HepG2 (cell line): ENCODE data around the gene SDC1. TPM values are rescaled to one million over a fixed set of nuclear protein-coding genes. Genes with fewer than 3 reads are reported as not detected.

Source experiments
- CCDC6 ChIP-seq: sonication (generic); formaldehyde crosslinking; IDR thresholded peaks from 2 replicates; pipeline ENCODE4 v1.8.1; 2022; ENCODE audit warnings: mild to moderate bottlenecking, missing genetic modification reagents, moderate library complexity
- ELF3 ChIP-seq: IDR thresholded peaks from 2 replicates; pipeline ENCODE4 v1.6.1; 2016; ENCODE audit warnings: missing genetic modification reagents, missing compliant biosample characterization
- KAT7 ChIP-seq: IDR thresholded peaks from 2 replicates; pipeline ENCODE4 v1.6.1; 2018; ENCODE audit warnings: borderline replicate concordance, missing compliant biosample characterization
- MAZ ChIP-seq, 2 experiments: sonication (generic) in 1 of 2; formaldehyde crosslinking in 1 of 2; IDR thresholded peaks; 2 replicates each; pipeline versions ENCODE4 v1.5.0 to v1.6.1; 2012 to 2020; ENCODE audit warnings: low read depth in 2 of 2, mild to moderate bottlenecking in 2 of 2, borderline replicate concordance in 1 of 2, improper control_type of control experiment in 1 of 2, low read length in 1 of 2, missing genetic modification reagents in 1 of 2, moderate library complexity in 1 of 2
- MEF2D ChIP-seq: sonication (generic); formaldehyde crosslinking; IDR thresholded peaks from 2 replicates; pipeline ENCODE4 v1.5.1; 2020; ENCODE audit warnings: mild to moderate bottlenecking, missing genetic modification reagents
- NFYB ChIP-seq: sonication (generic); formaldehyde crosslinking; IDR thresholded peaks from 2 replicates; pipeline ENCODE4 v1.4.0; 2020; ENCODE audit warnings: missing genetic modification reagents
- PRPF4 ChIP-seq: fragments of 200-400 bp; formaldehyde crosslinking; IDR thresholded peaks from 2 replicates; pipeline ENCODE4 v1.6.1; 2016; ENCODE audit warnings: low read length, low read depth; ENCODE audit not compliant: poor library complexity, severe bottlenecking
- RAD21 ChIP-seq: fragments of 450-650 bp; formaldehyde crosslinking; IDR thresholded peaks from 2 replicates; pipeline ENCODE4 v1.5.0; 2020; ENCODE audit warnings: mild to moderate bottlenecking
- REL ChIP-seq: sonication (generic); formaldehyde crosslinking; conservative IDR thresholded peaks from 2 replicates; pipeline ENCODE4 v1.8.0; 2022; ENCODE audit warnings: mild to moderate bottlenecking, missing genetic modification reagents, moderate library complexity
- SMC3 ChIP-seq: IDR thresholded peaks from 2 replicates; pipeline ENCODE4 v1.6.1; 2011; ENCODE audit warnings: low read length, improper control_type of control experiment
- SPEN ChIP-seq: sonication (generic); formaldehyde crosslinking; IDR thresholded peaks from 2 replicates; pipeline ENCODE4 v1.5.1; 2020; ENCODE audit warnings: low read depth, mild to moderate bottlenecking, missing genetic modification reagents
- STAG1 ChIP-seq: sonication (generic); formaldehyde crosslinking; IDR thresholded peaks from 2 replicates; pipeline ENCODE4 v1.4.0; 2020; ENCODE audit warnings: missing genetic modification reagents
- YY1 ChIP-seq: IDR thresholded peaks from 2 replicates; pipeline ENCODE4 v1.6.1; 2011; ENCODE audit warnings: low read length, low read depth, moderate library complexity, mild to moderate bottlenecking; ENCODE audit not compliant: insufficient read depth, insufficient replicate concordance
- ZC3H13 ChIP-seq: sonication (generic); formaldehyde crosslinking; IDR thresholded peaks from 2 replicates; pipeline ENCODE4 v1.8.1; 2023; ENCODE audit warnings: mild to moderate bottlenecking, missing genetic modification reagents, moderate library complexity
- ZFP91 ChIP-seq: sonication (generic); formaldehyde crosslinking; IDR thresholded peaks from 2 replicates; pipeline ENCODE4 v1.9.0; 2022; ENCODE audit warnings: missing genetic modification reagents, mild to moderate bottlenecking, borderline replicate concordance
- ZKSCAN8 ChIP-seq: IDR thresholded peaks from 2 replicates; pipeline ENCODE4 v1.6.1; 2016; ENCODE audit warnings: borderline replicate concordance, missing genetic modification reagents, missing compliant biosample characterization
- ZMYM2 ChIP-seq: sonication (generic); formaldehyde crosslinking; IDR thresholded peaks from 2 replicates; pipeline ENCODE4 v1.8.0; 2022; ENCODE audit warnings: mild to moderate bottlenecking, missing genetic modification reagents
- ZNF235 ChIP-seq: sonication (generic); formaldehyde crosslinking; IDR thresholded peaks from 2 replicates; pipeline ENCODE4 v1.8.1; 2023; ENCODE audit warnings: mild to moderate bottlenecking, missing genetic modification reagents, borderline replicate concordance
- ZNF430 ChIP-seq: sonication (generic); formaldehyde crosslinking; IDR thresholded peaks from 2 replicates; pipeline ENCODE4 v1.9.0; 2021; ENCODE audit warnings: mild to moderate bottlenecking, missing genetic modification reagents
- ZNF644 ChIP-seq: IDR thresholded peaks from 2 replicates; pipeline ENCODE4 v1.6.1; 2016; ENCODE audit warnings: low read depth
- ZSCAN29 ChIP-seq: sonication (generic); formaldehyde crosslinking; conservative IDR thresholded peaks from 2 replicates; pipeline ENCODE4 v1.4.0; 2020; ENCODE audit warnings: mild to moderate bottlenecking, missing genetic modification reagents
- polyA plus RNA-seq, 8 experiments: library from polyadenylated mRNA; depleted of rRNA in 3 of 8; stranded (reverse) in 7 of 8; unstranded in 1 of 8; fragments of >200 nt; fragmentation: Illumina TruSeq in 4 of 8; extraction: Trizol in 4 of 8; gene quantifications; 2 replicates each; pipeline versions ENCODE4 v1.2.1 to v1.2.3, GENCODE V29; 2011 to 2016; ENCODE audit warnings: low read depth in 4 of 8, missing spikeins in 1 of 8, mixed read lengths in 1 of 8; ENCODE audit not compliant: insufficient read depth in 1 of 8
- total RNA-seq, 5 experiments: library from RNA; depleted of rRNA; stranded (reverse); fragments of >200 nt; fragmentation: Illumina TruSeq; extraction: Trizol; gene quantifications; 2 replicates each; pipeline ENCODE4 v1.2.3, GENCODE V29; 2016; ENCODE audit warnings: low read depth in 1 of 5
- TF ChIP-seq, protein P1 (sequence below): sonication (generic); formaldehyde crosslinking; IDR thresholded peaks from 2 replicates; pipeline ENCODE4 v1.5.0; 2020; ENCODE audit warnings: mild to moderate bottlenecking, missing genetic modification reagents, moderate library complexity
- TF ChIP-seq, protein P2 (sequence below): sonication (generic); formaldehyde crosslinking; IDR thresholded peaks from 2 replicates; pipeline ENCODE4 v1.8.0; 2022; ENCODE audit warnings: missing genetic modification reagents, mild to moderate bottlenecking, inconsistent platforms, borderline replicate concordance

SDC1 gene
- total and polyA plus RNA-seq, 2 of the 13 experiments (the other 11 are each of a cell fraction or from before 2014, with no cell fraction given), result 108 to 119 TPM

DNA sequence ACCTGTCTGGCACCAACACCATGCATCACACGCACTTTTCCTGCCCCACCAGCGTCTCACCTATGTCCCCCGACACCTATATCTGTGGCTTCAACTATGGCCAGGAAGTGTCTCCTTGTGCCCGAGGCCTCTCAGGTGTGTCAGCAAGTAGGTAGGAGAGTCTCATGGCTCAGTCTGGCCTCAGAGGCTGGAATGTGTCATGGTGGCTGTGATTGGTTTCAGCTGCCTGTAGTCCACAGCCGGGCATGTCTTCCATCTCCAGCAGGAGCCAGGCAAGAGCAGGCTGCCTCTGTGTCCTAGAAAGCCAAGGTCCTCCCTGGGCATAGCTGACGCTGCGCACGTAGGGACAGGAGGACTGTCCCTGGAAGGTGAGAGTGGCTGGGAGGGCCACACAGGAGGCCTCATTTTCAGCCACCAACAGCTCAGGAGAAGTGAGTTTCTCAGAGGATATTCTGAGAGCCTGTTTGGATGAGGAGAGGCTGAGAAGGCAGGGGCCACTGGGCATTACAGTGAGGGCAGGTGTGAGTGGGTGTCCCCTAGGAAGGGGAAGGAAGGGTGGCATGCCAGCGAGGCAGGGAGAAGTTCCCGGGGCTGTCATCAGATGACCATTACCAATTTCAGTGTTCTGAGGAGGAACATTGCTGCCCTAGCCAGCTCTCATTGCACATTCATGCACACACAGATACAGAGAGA, 47.2 kb downstream of the SDC1 start (continued):
- TF ChIP-seq ZSCAN29 (CRISPR knock-in tag) (no peak), STAG1 (CRISPR knock-in tag) (peak; percentile 55), ZFP91 (peak; percentile 25; the same call in 1 of the 2 replicates), ZMYM2 (0 out of 2 replicates have a peak, but pooled peaks have one; percentile 33), REL (no peak), ZC3H13 (CRISPR knock-in tag) (no peak), NFYB (CRISPR knock-in tag) (no peak), MEF2D (CRISPR knock-in tag) (0 out of 2 replicates have a peak, but pooled peaks have one; percentile 35), SMC3 (peak; percentile 59; the same call in 1 of the 2 replicates), CCDC6 (CRISPR knock-in tag) (no peak), SPEN (0 out of 2 replicates have a peak, but pooled peaks have one; percentile 14), RAD21 (CRISPR knock-in tag) (peak; percentile 40; the same call in 1 of the 2 replicates), ZKSCAN8 (CRISPR knock-in tag) (no peak), ELF3 (CRISPR knock-in tag) (0 out of 2 replicates have a peak, but pooled peaks have one; percentile 26), MAZ (IDR thresholded peaks at IDR 0.05; ENCODE audit: borderline replicate concordance, low read depth, low read length) (0 out of 2 replicates have a peak, but pooled peaks have one; percentile 12), MAZ (CRISPR knock-in tag; IDR thresholded peaks at IDR 0.05; ENCODE audit: low read depth) (no peak), KAT7 (CRISPR knock-in tag) (no peak), YY1 (peak; percentile 52), ZNF644 (CRISPR knock-in tag) (peak; percentile 66; the same call in 1 of the 2 replicates), ZNF235 (no peak), ZNF430 (CRISPR knock-in tag) (peak; percentile 63; the same call in 1 of the 2 replicates), PRPF4 (no peak)
- TF ChIP-seq, protein P1, sequence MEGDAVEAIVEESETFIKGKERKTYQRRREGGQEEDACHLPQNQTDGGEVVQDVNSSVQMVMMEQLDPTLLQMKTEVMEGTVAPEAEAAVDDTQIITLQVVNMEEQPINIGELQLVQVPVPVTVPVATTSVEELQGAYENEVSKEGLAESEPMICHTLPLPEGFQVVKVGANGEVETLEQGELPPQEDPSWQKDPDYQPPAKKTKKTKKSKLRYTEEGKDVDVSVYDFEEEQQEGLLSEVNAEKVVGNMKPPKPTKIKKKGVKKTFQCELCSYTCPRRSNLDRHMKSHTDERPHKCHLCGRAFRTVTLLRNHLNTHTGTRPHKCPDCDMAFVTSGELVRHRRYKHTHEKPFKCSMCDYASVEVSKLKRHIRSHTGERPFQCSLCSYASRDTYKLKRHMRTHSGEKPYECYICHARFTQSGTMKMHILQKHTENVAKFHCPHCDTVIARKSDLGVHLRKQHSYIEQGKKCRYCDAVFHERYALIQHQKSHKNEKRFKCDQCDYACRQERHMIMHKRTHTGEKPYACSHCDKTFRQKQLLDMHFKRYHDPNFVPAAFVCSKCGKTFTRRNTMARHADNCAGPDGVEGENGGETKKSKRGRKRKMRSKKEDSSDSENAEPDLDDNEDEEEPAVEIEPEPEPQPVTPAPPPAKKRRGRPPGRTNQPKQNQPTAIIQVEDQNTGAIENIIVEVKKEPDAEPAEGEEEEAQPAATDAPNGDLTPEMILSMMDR (CRISPR knock-in tag), result peak; percentile 65
- TF ChIP-seq, protein P2, sequence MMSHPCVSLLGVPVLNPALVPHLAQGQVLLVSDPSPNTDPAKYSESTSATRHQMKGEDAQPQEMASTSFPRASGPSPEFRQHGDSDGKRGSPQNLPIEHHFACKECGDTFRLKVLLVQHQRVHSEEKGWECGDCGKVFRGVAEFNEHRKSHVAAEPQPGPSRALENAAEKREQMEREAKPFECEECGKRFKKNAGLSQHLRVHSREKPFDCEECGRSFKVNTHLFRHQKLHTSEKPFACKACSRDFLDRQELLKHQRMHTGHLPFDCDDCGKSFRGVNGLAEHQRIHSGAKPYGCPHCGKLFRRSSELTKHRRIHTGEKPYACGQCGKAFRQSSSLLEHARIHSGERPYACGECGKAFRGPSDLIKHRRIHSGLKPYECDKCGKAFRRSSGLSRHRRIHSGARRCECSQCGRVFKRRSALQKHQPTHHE (CRISPR knock-in tag), result no peak
